GM10847 (cell line): Measurements from ENCODE around the gene MAMDC2.

Experiments
- POLR2A ChIP-seq: IDR thresholded peaks from 2 replicates; pipeline ENCODE4 v1.6.1; 2011; ENCODE audit not compliant: insufficient read length; ENCODE audit errors: extremely low read depth

Gene MAMDC2

DNA sequence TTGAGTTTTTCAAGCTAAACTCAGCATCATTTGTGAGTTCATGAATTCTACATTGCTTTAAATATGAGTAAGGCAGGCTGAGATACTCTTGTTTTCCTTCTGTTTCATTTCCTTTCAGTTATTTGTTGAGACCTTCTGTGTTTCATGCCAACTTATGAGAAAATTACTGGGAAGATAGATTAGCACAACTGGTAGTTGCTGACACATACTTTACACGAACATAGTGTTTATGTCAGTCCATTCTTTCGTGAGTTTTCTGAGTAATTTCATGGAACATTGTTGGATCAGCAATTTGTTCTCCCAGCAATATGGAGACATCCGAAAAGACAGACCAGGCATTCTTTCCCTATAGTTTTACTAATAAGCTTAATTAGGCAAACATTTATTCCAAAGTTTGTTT lies 113.1 kb downstream of the MAMDC2 start:
- TF ChIP-seq POLR2A, result no peak

DNA sequence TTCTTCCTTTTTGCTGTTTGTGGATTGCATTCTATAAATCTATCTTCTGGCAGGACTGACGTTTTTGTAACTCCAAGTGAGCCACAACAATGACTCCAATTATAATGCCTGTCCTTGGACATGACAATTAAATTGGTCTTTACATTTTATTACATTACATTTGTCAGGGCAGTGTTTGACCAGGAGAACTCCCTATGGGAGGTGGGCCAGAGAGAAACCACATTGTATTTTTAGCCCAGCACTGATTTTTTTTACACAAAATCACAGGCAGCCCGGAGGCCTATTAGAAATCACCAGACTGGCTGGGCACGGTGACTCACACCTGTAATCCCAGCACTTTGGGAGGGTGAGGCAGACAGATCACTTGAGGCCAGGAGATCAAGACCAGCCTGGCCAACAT lies 116.0 kb downstream of the MAMDC2 start:
- TF ChIP-seq POLR2A, result no peak

DNA sequence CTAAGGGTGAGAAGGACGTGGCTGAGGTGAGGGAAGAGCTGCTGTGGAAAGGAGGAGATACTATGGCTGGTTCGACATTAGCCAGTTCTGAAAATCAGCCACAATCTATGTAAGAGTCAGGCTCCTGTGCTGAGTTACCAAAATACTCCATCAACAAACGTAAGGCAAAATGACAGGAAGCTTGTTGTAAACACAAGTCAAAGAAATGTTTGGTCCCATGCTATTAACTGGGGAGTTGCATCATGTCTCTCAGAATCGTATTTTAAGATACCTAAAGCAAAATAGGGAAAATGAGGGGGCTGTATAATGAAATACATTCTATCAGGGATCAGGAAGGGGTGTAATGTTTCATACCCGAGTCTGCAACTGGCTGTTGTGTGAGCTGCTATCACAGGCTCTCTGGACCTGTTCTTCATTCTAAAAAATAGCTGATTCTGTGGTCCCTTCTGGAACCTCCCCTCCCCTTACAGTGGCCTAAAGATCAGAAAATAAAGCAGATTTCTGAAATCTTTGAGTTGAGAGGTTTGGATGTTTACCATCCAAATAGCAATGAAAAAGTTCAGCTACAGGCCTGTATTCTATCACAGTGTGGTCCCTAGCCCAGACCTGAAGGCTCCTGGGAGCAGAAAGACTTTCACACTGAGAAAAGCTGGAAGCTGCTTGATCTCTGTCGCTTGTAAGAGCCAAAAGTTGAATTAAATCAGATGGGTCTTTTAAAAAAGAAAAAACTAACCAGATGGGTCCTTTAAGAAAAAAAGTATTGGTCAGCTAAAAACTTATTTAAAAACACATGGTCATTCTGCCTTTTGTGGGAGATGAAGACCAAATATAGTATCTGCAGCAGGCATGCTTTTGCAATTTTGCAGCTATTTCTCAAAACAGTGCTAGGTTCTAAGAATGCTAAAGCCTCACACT lies 117.3 kb downstream of the MAMDC2 start:
- TF ChIP-seq POLR2A, result no peak

DNA sequence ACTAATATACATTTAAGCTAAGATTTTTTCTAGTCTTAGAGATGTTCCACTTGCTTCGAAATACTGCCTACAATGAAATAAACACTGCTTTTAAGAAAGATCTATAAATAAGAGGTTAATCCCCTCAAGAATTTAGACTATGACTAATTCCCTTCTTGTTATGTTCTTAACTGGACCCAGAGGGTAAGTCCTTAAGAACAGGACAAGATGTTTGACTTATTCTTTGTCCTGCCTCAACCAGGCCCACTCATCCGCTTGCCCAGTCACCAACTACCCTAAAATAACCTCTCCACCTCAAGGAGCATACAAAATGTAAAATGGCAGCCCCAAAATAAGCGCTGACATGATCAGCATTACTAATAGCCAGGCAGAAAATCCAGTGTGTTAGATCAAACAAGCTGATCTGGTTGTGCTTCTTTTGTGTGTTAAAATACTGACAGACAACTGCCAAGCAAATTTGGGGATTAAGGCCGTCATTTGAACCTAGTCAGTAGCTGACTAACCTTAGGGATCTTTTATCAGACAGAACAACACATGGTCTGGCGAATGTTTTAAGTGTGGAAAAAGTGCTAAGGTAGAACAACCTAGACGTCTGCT lies 121.5 kb downstream of the MAMDC2 start:
- TF ChIP-seq POLR2A, result no peak

DNA sequence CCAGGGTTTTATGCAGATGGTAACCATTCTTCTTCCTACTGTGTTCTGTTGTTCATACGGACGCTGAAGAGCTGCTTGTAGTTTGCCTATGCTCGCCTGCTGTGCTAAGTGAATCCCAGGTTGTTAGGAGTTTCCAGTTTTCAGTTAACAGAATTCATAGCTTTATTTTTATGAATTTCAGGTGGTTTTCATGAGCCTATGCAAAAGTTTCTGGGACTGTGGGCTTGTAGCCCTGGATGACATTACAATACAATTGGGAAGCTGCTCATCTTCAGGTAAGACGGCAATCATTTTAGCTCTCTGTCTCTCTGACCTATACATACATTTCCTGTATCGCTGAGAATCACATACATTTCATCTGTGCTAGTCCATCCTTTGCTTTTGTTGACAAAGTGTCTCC lies 124.9 kb downstream of the MAMDC2 start:
- TF ChIP-seq POLR2A, result no peak

DNA sequence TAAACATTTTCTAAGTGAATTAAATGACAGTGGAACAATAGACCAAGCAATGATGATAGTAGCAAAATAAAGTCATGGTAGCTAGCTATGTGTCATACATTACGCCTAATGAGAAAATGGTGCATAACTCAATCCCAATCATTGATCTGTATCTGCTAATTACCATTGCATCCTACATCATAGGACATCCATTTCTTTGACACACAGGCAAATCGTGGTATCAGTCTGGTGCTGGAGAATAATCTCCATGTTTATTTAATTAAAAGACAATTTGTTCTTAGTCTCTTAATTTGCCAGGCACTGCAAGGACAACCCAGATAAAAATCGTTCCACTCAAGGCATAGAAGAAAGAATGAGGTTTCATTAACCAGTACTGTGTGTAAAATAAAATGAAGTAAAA lies 125.6 kb downstream of the MAMDC2 start:
- TF ChIP-seq POLR2A, result no peak

DNA sequence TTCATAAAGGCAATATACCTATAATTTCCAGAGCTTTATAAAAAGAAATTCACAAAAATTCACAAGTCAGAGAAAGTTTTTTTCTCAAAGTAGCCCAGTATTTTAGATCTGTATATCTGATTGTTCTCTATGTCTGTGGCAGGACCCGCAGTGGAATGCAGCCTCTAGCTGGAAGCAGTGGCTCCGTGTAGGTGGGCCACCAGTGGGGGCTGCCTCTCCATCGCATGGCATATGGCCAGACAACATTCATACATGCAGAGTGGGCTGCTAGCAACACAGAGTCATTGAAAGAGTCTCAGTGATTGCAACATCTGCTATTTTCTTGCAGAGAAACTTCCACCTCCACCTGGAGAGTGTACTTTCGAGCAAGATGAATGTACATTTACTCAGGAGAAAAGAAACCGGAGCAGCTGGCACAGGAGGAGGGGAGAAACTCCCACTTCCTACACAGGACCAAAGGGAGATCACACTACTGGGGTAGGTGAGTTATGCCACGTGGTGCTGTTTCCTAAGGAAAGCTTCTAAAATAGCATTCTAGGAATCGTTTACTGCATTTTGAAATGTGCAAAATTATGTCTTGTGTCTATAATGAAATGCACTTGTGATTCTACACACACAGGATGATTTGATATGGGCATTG lies 126.6 kb downstream of the MAMDC2 start:
- no peak for TF ChIP-seq POLR2A

DNA sequence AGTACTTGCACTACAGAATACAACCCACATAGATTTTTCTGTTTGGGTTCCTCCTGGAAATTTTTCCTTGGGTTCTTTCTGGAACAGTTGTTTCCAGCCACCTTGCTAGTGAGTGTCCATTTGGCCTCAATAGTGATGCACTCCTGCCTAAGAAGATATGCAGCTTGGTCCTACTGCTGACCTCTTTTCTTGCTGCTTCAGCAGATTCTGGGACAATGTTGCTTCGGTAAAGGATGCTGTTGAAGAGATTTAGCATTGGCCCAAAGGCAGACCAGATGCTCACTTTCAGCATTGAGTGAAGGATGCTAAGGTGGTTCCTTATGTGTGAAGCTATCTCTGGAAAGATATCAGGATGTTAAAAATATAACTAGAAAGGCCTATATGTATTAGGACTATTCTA lies 128.9 kb downstream of the MAMDC2 start:
- no peak for TF ChIP-seq POLR2A

DNA sequence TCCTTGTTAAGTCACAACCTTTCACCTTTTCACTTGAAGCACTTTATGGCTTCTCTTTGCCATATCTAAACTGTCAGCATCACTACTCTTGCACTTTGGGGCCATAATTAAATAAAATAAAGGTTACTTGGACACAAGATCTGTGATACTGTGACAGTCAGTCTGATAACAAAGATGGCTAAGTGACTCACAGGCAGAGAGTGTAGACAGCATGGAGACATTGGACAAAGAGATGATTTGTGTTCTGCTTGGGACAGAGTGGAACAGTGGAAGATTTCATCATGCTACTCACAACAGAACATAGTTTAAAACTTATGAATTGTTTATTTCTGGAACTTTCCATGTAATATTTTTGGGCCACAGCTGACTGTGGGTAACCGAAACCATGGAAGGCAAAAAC lies 133.5 kb downstream of the MAMDC2 start:
- TF ChIP-seq POLR2A, result no peak

DNA sequence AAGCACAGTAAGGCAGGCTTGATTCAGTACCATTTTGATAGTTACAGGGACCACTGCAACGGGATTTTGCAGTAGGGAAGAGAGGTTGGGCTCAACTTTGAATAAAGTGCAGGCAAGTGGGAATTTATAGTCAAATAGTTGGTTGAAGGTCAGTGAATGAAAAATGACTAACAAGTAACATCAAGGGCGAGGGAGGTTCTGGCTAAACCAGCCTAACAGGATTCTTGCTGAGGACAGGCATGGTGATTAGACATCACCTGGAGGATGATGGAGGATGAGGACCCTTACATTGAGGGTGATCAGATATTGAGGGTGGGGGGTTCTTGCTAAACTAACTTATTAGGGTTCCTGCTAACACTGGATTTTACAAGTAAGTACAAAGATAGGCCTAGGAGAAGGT lies 149.1 kb downstream of the MAMDC2 start:
- TF ChIP-seq POLR2A, result no peak

DNA sequence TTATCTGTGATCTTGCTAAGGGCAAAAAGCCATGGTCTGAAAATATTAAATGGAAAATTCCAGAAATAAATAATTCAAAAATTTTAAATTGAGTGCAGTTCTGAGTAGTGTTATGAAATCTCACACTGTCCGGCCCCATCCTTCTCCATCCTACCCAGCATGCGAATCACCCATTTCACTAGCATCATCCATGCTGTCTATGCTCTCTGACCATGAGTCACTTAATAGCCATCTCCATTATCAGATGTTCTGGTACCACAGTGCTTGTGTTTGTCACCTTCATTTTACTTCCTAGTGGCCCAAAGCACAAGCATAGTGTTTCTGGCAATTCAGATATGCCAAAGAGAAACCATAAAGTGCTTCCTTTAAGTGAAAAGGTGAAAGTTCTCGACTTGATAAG lies 151.8 kb downstream of the MAMDC2 start:
- no peak for TF ChIP-seq POLR2A

DNA sequence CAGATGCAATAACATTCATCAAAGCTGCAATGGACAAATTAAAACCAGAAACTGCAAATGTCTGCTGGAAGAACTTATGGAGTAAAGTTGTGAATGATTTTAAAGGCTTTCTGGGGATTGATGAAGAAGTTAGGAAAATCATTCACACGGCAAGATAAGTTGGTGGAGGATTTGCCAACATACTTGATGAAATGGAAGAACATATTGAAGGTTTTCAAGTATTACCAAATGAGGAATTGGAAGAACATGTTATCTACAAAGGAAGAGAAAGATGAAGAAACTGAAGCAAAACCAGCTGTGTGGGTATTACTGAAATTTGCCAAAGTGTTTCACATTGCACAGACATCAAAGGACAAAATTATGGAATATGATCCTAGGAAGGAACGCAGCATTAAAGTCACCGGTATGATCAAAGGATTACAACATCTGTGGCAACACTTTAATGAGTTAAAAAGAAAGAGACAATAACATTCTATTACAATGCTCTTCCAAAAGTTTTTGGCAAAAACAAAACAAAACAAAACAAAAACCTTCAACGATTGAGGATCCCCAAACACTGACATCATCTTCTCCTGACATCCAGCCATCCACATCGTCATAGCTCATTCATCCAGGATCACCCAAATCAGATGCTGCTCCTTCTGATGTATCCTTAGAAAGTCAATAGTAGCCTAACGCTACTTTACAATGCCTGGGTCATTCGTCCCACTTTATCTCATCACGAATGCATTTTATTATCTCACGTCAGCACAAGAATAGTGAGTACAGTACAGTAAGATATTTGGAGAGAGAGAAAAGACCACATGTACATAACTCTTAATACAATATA lies 153.8 kb downstream of the MAMDC2 start:
- no peak for TF ChIP-seq POLR2A

DNA sequence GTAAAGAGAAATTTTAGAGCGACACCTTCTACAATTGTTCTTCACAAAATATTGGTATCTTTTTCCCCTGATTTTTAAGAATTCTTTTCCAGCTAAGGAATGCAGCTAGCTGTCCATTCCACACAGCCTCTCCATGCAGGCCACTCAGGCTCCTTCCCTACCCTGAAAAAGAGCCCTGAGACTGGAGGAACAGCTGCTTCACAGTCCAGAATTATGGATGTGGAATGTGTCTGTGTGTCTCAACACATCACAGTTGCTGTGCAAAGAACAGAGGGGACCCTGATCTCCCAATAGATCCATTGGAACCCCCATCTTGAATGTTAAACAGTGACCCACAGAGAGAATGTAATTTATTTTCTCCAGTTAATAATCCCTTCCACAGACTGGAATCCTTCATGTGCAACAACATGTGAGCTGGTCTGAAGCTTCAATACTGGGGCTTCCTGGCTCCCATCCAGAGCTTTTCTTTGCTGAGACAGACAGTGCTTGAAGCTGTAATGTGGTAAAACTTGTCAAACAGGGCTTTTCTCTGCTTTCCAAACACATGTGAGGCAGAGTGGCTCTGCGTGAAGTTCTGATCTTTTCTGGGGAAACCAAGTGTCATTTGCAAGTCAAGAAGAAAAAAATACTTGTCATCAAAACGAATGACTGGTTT lies 161.8 kb downstream of the MAMDC2 start:
- no peak for TF ChIP-seq POLR2A

DNA sequence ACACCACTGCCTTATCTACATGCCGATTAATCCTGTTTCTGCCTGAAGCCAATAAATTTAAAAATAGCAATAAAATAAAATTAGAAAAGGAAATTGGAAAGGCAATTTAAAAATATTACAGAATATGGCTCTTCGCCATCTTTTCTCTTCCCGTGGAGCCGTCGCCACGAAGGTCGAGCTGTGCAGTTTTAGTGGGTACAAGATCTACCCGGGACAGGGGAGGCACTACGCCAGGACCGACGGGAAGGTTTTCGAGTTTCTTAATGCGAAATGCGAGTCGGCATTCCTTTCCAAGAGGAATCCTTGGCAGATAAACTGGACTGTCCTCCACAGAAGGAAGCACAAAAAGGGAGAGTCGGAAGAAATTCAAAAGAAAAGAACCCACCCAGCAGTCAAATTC lies 173.4 kb downstream of the MAMDC2 start:
- no peak for TF ChIP-seq POLR2A

DNA sequence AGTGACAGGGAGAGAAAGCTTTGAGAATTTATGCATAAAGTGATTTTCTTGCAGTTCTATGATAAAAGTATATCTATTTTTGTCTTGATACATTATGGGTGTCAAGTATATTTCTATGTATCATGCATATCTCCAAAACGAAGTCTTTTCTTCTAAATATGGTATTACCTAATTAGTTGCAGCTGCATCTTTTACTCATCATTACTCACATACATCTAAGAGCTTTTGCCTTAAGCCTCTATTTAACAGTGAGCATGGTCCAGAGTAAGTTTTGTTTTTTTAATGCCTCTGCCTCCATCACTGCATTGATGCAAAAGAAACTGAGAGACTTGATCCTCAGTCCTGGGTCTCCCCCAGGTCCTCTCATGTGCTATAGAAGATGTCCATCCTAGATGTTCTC lies 175.1 kb downstream of the MAMDC2 start:
- TF ChIP-seq POLR2A, result no peak
